ENCODE results near the gene C10orf90.

Gene C10orf90

DNA sequence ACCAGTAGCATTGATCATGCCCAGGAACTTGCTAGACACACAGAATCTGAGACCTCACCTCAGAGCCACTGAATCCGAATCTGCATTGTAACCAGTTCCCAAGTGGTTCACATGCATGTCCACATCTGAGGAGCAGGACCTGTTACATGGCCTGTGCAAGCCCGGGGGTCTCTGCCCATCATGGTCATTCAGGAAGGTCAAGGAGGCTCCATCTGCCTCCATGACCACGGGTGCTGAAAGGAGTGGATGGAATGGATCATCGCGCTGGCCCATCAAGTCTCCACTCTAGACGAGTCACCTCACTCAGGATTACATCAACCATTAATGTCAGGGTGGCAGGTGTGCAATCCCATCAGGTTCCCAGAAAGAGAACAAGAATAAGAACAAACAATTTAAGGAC is 196.5 kb downstream of the C10orf90 start:
- Histone ChIP-seq H3K27ac (no peak overlapping the region), H3K4me1 (peaks cover 24 to 59% (median 46%) of the 10 kb centered on the region in 10 experiments)

DNA sequence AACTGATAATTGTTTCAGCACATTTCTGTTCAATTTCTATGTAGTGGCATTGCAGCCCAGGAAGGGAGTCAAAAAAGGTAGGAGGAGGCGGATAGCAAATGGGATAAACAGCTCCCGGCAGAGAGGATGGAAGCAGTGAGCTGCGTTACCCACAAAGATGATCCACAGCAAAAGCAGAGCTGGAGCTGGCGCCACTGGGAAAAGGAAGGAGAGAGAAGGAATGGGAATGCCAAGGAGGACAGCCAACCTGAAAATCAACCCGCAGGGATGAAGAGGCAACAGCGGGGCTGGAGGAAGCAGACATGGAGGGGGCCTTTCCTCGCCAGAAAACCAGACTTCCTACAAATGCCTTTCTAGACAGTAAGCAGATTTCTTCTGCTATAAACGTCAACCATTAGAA is 199.5 kb downstream of the C10orf90 start:
- H3K4me1 ChIP-seq: peaks cover 13 to 41% (median 31%) of the 10 kb centered on the region in 10 experiments; a peak in 19 of 20 replicates
- no peak for TF ChIP-seq Cebpa-rat (IDR thresholded peaks at IDR 0.05)
- no peak overlapping the region for H3K9ac ChIP-seq
- no peak overlapping the region for H3K4me3 ChIP-seq
- no peak overlapping the region for H3K4me2 ChIP-seq
- H3K27ac ChIP-seq: no peak overlapping the region
- peaks cover 10 to 70% (median 55%) of the 10 kb centered on the region in 11 experiments; a peak in 20 of 22 replicates for H3K27me3 ChIP-seq
- H3K36me3 ChIP-seq: no peaks in the 10 kb centered on the region
- H3K9me3 ChIP-seq (replicated peaks in 1 of 11): no peaks in the 10 kb centered on the region
- peaks cover 0 to 24% (median 5%) of the 10 kb centered on the region in 11 experiments; a peak in 8 of 22 replicates for H4K20me1 ChIP-seq

More for the DNA sequence above, 196.5 kb downstream of the C10orf90 start:
- H4K20me1 ChIP-seq: peaks cover 0 to 20% (median 5%) of the 10 kb centered on the region in 11 experiments; a peak in 8 of 22 replicates
- H3K36me3 ChIP-seq: no peaks in the 10 kb centered on the region
- no peak for TF ChIP-seq Cebpa-rat (IDR thresholded peaks at IDR 0.05)
- H3K4me2 ChIP-seq: no peak overlapping the region
- H3K9ac ChIP-seq: no peak overlapping the region
- H3K9me3 ChIP-seq (replicated peaks in 1 of 11): no peaks in the 10 kb centered on the region
- peaks cover 16 to 48% (median 40%) of the 10 kb centered on the region in 11 experiments; a peak in 20 of 22 replicates for H3K27me3 ChIP-seq
- H3K4me3 ChIP-seq: no peak overlapping the region

DNA sequence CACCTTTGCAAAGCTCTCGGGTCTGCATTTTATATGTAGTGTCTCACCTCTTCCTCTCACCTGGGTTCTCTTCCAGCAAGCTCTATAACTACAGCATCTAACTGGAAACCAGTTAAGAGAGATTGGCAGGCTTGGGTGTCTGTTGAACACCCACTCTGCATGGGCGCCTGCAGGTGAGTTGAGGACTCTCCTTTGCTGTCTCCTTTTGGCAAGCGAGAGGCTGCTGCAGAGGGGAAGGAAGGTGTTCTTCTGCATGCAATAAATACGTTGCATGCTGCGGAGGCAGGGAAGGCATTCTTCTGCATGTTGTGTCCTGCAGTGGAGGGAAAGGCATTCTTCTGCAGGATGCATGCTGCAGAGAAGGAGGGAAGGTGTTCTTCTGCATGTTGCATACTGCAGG is 200.8 kb downstream of the C10orf90 start:
- no peak for TF ChIP-seq Cebpa-rat (IDR thresholded peaks at IDR 0.05)
- Histone ChIP-seq H3K27me3 (peaks cover 4 to 63% (median 48%) of the 10 kb centered on the region in 11 experiments; a peak in 19 of 22 replicates), H4K20me1 (peaks cover 0 to 19% (median 5%) of the 10 kb centered on the region in 11 experiments; a peak in 8 of 22 replicates), H3K36me3 (no peaks in the 10 kb centered on the region), H3K4me1 (peaks cover 10 to 30% (median 24%) of the 10 kb centered on the region in 10 experiments; a peak in 19 of 20 replicates), H3K9me3 (replicated peaks in 1 of 11) (no peaks in the 10 kb centered on the region), H3K4me3 (no peak overlapping the region), H3K9ac (no peak overlapping the region), H3K27ac (no peak overlapping the region), H3K4me2 (peak overlapping the region; percentile 3 to 83 (median 67); a peak in 21 of 22 replicates)

DNA sequence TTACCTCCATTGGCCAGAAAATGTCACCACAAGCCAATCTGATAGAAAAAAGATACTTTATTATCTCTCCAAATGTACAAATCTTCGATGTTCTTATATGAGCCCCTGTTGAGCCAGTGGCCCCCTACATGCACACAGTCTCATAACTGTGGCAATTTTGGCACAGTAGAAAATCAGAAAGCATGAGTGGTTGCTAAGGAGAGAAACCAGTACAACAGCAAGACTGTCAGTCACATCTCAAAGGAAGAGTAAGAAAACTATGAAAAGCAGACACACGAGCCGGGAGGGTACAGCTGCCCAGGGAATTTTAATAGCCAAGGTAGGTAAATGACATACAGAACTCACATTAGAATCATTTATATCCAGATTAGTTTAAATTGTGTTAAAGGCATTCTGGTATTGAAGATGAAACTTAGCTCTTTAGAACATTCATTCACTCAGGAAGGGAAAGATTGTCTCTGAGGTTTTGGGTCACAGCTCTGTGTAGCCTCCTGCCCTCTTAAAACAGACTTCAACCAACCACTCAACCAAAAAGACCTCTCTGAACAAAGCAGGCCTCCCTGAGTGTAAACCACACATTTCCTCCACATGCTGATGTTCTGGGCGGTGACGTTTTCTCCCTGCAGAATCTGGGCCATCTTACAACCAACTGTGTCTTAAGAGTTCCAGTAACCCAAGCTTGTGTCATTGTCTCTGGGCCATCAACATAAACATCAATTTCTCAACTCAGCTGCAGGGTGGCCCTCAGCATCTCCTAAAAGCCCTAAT is 201.4 kb downstream of the C10orf90 start:
- TF ChIP-seq Cebpa-rat (IDR thresholded peaks at IDR 0.05): no peak

DNA sequence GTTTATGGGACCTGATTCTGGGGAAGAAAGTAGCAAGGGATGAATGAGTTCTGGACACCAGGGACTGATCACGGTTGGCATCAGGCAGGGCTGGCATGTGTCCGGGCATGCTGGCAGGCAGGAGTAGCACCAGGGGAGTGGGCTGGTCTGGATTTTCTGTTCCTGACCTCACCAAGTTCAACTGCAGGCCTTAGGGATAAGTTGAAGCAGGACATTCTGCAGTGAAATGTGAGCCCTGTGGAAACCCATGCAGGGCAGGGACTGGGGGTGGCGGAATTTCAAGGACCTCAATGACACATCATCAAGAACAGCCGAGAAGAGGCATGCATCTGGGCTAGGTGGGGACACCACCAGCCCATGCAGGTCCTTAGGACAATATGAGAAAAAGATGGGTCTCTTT is 202.0 kb downstream of the C10orf90 start:
- Histone ChIP-seq H3K9me3 (replicated peaks in 1 of 11) (no peaks in the 10 kb centered on the region), H3K9ac (no peak overlapping the region), H3K27me3 (peaks cover 4 to 56% (median 39%) of the 10 kb centered on the region in 11 experiments; a peak in 19 of 22 replicates), H3K4me2 (peak overlapping the region in 10 of 11 experiments; percentile 41 to 83 (median 70); a peak in 19 of 22 replicates), H3K4me1 (peaks cover 10 to 37% (median 24%) of the 10 kb centered on the region in 10 experiments; a peak in 19 of 20 replicates), H3K27ac (no peak overlapping the region), H3K4me3 (no peak overlapping the region), H3K36me3 (no peaks in the 10 kb centered on the region), H4K20me1 (peaks cover 0 to 19% (median 5%) of the 10 kb centered on the region in 11 experiments; a peak in 8 of 22 replicates)
- TF ChIP-seq Cebpa-rat (IDR thresholded peaks at IDR 0.05): no peak

More for the DNA sequence above, 201.4 kb downstream of the C10orf90 start:
- no peak overlapping the region for H3K27ac ChIP-seq
- peak overlapping the region; percentile 3 to 83 (median 67); a peak in 21 of 22 replicates for H3K4me2 ChIP-seq
- H3K9ac ChIP-seq: no peak overlapping the region
- H3K27me3 ChIP-seq: peaks cover 4 to 59% (median 45%) of the 10 kb centered on the region in 11 experiments; a peak in 19 of 22 replicates
- no peaks in the 10 kb centered on the region for H3K9me3 ChIP-seq (replicated peaks in 1 of 11)
- H3K4me3 ChIP-seq: no peak overlapping the region
- no peaks in the 10 kb centered on the region for H3K36me3 ChIP-seq
- H3K4me1 ChIP-seq: peaks cover 10 to 37% (median 24%) of the 10 kb centered on the region in 10 experiments; a peak in 19 of 20 replicates
- H4K20me1 ChIP-seq: peaks cover 0 to 19% (median 5%) of the 10 kb centered on the region in 11 experiments; a peak in 8 of 22 replicates

DNA sequence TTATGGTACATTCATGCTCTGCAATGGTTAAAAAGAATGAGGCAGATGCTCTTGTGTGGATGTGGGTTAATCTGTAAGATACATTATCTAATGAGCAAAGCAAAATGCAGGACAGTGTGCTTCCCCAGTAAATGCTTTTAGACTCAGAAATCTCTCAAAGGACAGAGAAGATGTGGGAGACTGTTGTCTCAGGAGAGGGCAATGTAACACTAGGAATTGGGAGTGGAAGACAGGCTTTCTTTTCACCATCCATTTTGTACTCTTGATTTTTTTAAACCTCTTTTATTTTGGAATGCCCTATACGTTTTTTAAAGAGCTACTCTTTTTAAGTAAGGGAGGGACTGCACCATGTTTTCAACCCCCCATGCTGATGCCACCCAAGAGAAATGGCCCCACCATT is 204.7 kb downstream of the C10orf90 start:
- Histone ChIP-seq H3K9ac (no peak overlapping the region), H3K9me3 (replicated peaks in 1 of 11) (no peaks in the 10 kb centered on the region), H4K20me1 (peaks cover 0 to 19% (median 5%) of the 10 kb centered on the region in 11 experiments; a peak in 8 of 22 replicates), H3K27me3 (peaks cover 0 to 39% (median 24%) of the 10 kb centered on the region in 11 experiments; a peak in 17 of 22 replicates), H3K27ac (no peak overlapping the region), H3K36me3 (no peaks in the 10 kb centered on the region), H3K4me1 (peaks cover 10 to 37% (median 24%) of the 10 kb centered on the region in 10 experiments; a peak in 19 of 20 replicates), H3K4me2 (no peak overlapping the region), H3K4me3 (no peak overlapping the region)
- no peak for TF ChIP-seq Cebpa-rat (IDR thresholded peaks at IDR 0.05)

DNA sequence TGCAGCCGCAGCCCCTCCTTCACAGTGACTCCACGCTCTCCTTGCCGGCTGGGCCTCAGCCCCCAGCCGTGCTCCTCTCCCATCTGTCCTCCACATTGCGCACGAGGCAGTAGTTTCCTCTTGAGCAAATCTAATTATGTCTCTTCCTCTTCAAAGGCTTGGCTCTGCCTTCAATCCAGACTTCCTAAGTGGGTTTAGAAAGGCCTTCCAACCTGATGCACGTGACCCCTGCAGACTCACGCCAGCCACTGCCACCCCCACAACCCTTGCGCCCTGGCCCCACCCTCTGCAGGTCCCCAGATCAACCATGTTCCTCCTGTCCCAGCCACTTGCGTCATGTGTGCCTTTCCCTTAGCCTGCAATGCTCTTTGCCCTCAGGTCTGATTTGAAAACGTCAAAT is 207.2 kb downstream of the C10orf90 start:
- no peak overlapping the region for H3K4me3 ChIP-seq
- H4K20me1 ChIP-seq: peaks cover 0 to 2% (median 0%) of the 10 kb centered on the region in 11 experiments; a peak in 2 of 22 replicates
- H3K9me3 ChIP-seq (replicated peaks in 1 of 11): no peaks in the 10 kb centered on the region
- no peak overlapping the region for H3K27ac ChIP-seq
- peaks cover 0 to 14% (median 5%) of the 10 kb centered on the region in 10 experiments; a peak in 15 of 20 replicates for H3K4me1 ChIP-seq
- H3K27me3 ChIP-seq: peaks cover 0 to 23% (median 12%) of the 10 kb centered on the region in 11 experiments; a peak in 14 of 22 replicates
- H3K9ac ChIP-seq: no peak overlapping the region
- H3K36me3 ChIP-seq: no peaks in the 10 kb centered on the region
- TF ChIP-seq Cebpa-rat (IDR thresholded peaks at IDR 0.05): no peak
- H3K4me2 ChIP-seq: no peak overlapping the region

DNA sequence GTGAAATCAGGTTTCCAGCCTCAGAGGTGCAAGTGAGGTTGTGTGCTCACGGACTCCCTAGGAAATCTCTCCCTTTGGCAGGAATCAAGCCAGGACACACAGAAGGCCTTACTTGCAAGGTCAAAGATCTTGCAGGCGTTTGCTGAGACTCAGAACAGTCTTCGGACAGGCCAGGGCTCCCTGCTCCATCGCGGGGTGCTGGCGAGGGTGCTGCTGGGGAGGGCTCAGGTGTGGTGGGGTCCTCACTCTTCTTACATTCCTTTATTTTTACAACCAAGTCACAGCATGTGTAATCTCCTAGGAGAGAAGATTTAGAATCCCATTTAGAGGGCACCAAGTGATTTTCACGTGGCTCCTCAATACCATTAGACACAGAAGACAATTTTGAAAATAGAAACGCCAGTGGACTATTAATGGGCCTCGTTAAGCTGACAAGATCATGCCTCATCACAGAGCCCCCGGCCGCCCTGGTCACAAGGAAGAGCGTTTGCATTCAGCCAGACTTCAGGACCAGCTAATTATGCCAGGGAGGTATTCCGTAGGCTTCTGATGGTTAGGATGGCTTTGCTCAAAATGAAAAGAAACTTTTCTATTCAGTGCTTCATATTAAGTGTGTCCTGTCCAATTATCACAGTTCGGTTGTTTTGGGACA is 209.1 kb downstream of the C10orf90 start:
- Histone ChIP-seq H3K4me2 (no peak overlapping the region), H3K27me3 (peaks cover 0 to 6% (median 0%) of the 10 kb centered on the region in 11 experiments; a peak in 5 of 22 replicates), H3K9me3 (replicated peaks in 1 of 11) (no peaks in the 10 kb centered on the region), H4K20me1 (no peaks in the 10 kb centered on the region), H3K4me1 (peaks cover 0 to 9% (median 0%) of the 10 kb centered on the region in 10 experiments; a peak in 6 of 20 replicates), H3K27ac (no peak overlapping the region), H3K4me3 (no peak overlapping the region), H3K9ac (no peak overlapping the region), H3K36me3 (no peaks in the 10 kb centered on the region)
- TF ChIP-seq Cebpa-rat (IDR thresholded peaks at IDR 0.05): no peak
